Testis (tissue), 5 donors: ENCODE measurements around the gene CTU1. TPM values are rescaled to one million over a fixed set of nuclear protein-coding genes. Genes with fewer than 3 reads are reported as not detected.
A peak's percentile ranks its signal among the peaks of the same experiment; 100 is the strongest.

ENCODE experiments used
- DNase-seq: peaks from one replicate; pipeline ENCODE4 v3.0.0-alpha.2; 2019
- H3K27ac ChIP-seq, 2 donors: fragments of 200-600 bp; sonication (generic); one replicate each; pipeline ENCODE4 v1.5.1; 2019
- H3K27me3 ChIP-seq: fragments of 200-600 bp; sonication (generic); one replicate; pipeline ENCODE4 v1.5.1; 2019
- H3K36me3 ChIP-seq: fragments of 200-600 bp; sonication (generic); one replicate; pipeline ENCODE4 v1.5.1; 2017; ENCODE audit warnings: low read depth; ENCODE audit errors: missing control alignments
- H3K4me1 ChIP-seq: fragments of 200-600 bp; sonication (generic); one replicate; pipeline ENCODE4 v1.5.1; 2019
- H3K4me3 ChIP-seq, 2 donors: fragments of 200-600 bp; sonication (generic); one replicate each; pipeline ENCODE4 v1.5.1; 2017 to 2019
- H3K9me3 ChIP-seq: fragments of 200-600 bp; sonication (generic); one replicate; pipeline ENCODE4 v1.5.1; 2017
- POLR2A ChIP-seq: fragments of 450-650 bp; IDR thresholded peaks from one replicate; pipeline ENCODE4 v1.6.1; 2017; ENCODE audit warnings: antibody characterized with exemption, mild to moderate bottlenecking, moderate library complexity
- WGBS, 2 donors: methylation state at CpG; one replicate each; pipeline ENCODE4 v1.1.5; 2018; 5-methylcytosine and 5-hydroxymethylcytosine counted together
- intact Hi-C: fragments of 100-400 bp; cut with DNase I; formaldehyde crosslinking; loops from one replicate; pipeline ENCODE4 v1.15.1; 2023; ENCODE audit warnings: low total_unique reads
- long read RNA-seq, 2 donors: transcript quantifications; one replicate each; lab custom pipeline, GENCODE V29; 2026
- polyA plus RNA-seq: library from polyadenylated mRNA; stranded (reverse); fragments of 350-450 nt; fragmentation: Illumina TruSeq; extraction: RNeasy Lipid Tissue Mini Kit (QIAGEN cat#74804); gene quantifications from one replicate; pipeline ENCODE4 v1.2.3, GENCODE V29; 2014; ENCODE audit warnings: low read depth, low replicate concordance; ENCODE audit not compliant: insufficient read depth
- total RNA-seq, 2 donors: library from RNA; depleted of rRNA; stranded (reverse); fragments of >200 nt; gene quantifications; one replicate each; pipeline ENCODE4 v1.2.3, GENCODE V29; 2016
- TF ChIP-seq, protein P1 (sequence below), 3 experiments: fragments of 450-650 bp in 2 of 3; fragments of 200-600 bp in 1 of 3; sonication (generic) in 1 of 3; IDR thresholded peaks; one replicate each; pipeline ENCODE4 v1.5.1; 2016 to 2019; ENCODE audit warnings: antibody characterized with exemption in 3 of 3, mild to moderate bottlenecking in 2 of 3, moderate library complexity in 1 of 3

CTU1 gene
- 10 to 100 TPM; 17.6 to 23.5 TPM for total RNA-seq
- 2.0 TPM for polyA plus RNA-seq
- long read RNA-seq, donor 1, transcript CTU1-201 (3 exons, 2,087 nt) = major isoform, 10 of 10 reads
- long read RNA-seq, donor 1, partial matches to known transcripts = 0 of 10 reads
- long read RNA-seq, donor 1, other reads (novel, unspliced or antisense) = 0 of 10 reads
- long read RNA-seq, donor 2, transcript CTU1-201 (3 exons, 2,087 nt) = major isoform, 8 of 8 reads
- long read RNA-seq, donor 2, partial matches to known transcripts = 0 of 8 reads
- long read RNA-seq, donor 2, other reads (novel, unspliced or antisense) = 0 of 8 reads

DNA sequence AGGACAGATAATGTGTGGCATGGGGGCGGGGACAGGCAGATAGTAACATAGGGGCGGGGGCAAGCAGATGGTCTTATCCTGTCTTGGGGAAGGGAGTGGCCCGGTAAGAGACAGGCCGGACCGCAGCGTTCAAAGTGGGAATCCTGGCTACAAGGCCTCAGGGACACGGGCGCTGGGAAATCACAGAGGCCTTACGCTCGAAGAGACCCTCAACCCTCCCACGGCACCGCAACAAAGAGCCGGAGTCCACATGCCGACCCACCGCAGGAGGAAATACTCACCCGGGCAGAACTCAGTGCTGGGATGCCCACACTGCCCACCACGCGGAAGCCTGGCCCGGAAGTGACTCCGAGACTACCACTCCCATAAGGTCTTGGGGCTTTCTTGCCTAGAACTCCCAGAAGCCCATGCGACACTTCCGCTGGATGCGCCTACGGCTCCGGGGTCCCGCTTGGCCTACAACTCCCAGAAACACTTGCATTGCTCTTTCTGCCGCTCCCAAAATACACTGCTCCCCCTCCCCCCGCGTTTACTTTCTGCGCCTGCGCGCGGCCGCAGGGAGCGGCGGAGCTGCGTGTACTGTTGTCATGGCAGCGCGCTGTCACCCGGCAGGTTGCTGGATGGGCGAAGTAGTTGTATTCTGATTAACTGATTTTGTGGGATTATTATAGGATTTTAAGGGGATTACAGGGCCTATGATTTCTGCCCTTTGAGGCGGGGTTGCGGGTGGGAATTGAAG, at the start of gene CTU1:
Gene CTU1, minus strand, starts transcription at position 344 of the 739 bp plus-strand sequence. CDS start 3,840 bp downstream, outside the sequence.
- WGBS, 2 donors = 0 to 1% methylated on average over 37 of the region's 43 CpGs

DNA sequence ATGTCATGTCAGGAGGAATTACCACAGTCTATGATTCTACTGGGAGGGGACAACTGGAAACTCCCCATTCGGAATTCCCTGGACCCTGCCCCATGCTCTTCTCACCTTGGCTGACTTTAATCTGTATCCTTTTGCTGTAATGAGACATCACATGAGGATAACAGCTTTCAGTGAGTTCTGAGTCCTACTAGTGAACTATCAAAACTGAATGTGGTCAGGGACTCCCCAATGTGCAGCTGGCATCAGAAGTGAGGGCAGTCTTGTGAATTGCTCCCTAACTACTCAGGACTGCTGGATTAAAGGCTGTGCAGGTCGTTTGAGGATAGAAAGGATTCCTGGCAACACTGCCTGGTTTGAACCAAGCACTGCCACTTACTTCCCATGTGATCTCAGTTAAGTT, 49.1 kb upstream of the CTU1 start:
- Histone ChIP-seq H3K27ac (no peak overlapping the region), H3K4me3 (no peak overlapping the region), H3K36me3 (no peaks in the 10 kb centered on the region), H3K4me1 (no peaks in the 10 kb centered on the region), H3K9me3 (no peaks in the 10 kb centered on the region), H3K27me3 (no peaks in the 10 kb centered on the region)
- intact Hi-C loops = no loop called here
- DNase-seq = no peak
- WGBS, 2 donors = 47 to 80% methylated on average over 1 to 2 of the region's 2 CpGs
- TF ChIP-seq, protein P1, sequence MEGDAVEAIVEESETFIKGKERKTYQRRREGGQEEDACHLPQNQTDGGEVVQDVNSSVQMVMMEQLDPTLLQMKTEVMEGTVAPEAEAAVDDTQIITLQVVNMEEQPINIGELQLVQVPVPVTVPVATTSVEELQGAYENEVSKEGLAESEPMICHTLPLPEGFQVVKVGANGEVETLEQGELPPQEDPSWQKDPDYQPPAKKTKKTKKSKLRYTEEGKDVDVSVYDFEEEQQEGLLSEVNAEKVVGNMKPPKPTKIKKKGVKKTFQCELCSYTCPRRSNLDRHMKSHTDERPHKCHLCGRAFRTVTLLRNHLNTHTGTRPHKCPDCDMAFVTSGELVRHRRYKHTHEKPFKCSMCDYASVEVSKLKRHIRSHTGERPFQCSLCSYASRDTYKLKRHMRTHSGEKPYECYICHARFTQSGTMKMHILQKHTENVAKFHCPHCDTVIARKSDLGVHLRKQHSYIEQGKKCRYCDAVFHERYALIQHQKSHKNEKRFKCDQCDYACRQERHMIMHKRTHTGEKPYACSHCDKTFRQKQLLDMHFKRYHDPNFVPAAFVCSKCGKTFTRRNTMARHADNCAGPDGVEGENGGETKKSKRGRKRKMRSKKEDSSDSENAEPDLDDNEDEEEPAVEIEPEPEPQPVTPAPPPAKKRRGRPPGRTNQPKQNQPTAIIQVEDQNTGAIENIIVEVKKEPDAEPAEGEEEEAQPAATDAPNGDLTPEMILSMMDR (IDR thresholded peaks at IDR 0.05) = no peak

More for the DNA sequence above, at the start of gene CTU1:
- Histone ChIP-seq H3K36me3 (no peaks in the 10 kb centered on the region), H3K9me3 (no peaks in the 10 kb centered on the region), H3K27me3 (no peaks in the 10 kb centered on the region), H3K27ac (peak within 1 kb of the TSS; percentile 40 to 59), H3K4me3 (peak within 1 kb of the TSS; percentile 59 to 86), H3K4me1 (peaks cover 13% of the 10 kb centered on the region)
- peak; percentile 14 for TF ChIP-seq POLR2A
- TF ChIP-seq, protein P1 (IDR thresholded peaks at IDR 0.05) = peak in 2 of 3 experiments; percentile 21 to 39
- intact Hi-C loops = no loop called here
- DNase-seq = peak; percentile 100

DNA sequence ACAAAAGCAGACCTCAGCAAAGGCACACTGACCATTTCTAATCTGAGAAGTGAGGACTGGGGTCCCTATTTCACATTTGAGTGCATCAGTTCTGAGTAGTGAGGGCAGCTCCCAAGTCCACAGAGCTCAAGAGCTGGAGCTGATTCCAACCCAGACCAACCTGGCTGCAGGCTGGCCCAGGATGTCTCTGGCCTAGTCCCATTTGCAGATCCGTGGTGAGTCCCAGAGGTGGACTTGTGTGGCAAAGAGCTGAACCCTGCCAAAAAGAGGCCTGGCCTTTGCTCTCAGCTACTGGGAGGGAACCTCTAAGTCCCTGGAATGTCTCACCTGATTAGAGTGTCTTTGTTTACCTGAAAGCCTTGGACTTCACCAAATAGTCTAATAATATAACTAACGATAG, 48.5 kb upstream of the CTU1 start:
- no peaks in the 10 kb centered on the region for H3K9me3 ChIP-seq
- TF ChIP-seq, protein P1 (IDR thresholded peaks at IDR 0.05) = no peak
- no peak for TF ChIP-seq POLR2A
- no peaks in the 10 kb centered on the region for H3K27me3 ChIP-seq
- no peak for DNase-seq
- no peaks in the 10 kb centered on the region for H3K36me3 ChIP-seq
- H3K4me3 ChIP-seq = no peak overlapping the region
- intact Hi-C loops = no loop called here
- H3K4me1 ChIP-seq = no peaks in the 10 kb centered on the region
- WGBS, 2 donors = 90 to 100% methylated on average over 2 of the region's 2 CpGs
- H3K27ac ChIP-seq = no peak overlapping the region

DNA sequence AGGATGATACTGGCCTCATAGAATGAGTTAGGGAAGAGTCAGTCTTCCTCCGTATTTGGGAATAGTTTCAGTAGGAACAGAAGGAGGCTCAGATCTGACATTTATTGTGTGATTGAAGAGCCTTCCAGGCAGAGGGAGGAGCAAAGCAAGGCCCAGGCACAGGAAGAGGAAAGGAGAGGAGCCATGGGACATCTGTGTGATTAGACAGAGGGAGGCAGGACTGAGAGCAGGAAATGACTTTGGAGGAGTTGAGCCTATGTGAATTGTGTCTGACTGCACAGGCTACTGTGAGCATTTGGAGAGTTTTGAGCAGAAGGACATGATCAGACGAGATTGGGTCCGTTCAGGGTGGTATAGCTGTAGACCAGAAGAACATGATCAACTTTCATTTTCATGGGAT, 42.4 kb upstream of the CTU1 start:
- no peak for TF ChIP-seq POLR2A
- TF ChIP-seq, protein P1 (IDR thresholded peaks at IDR 0.05) = no peak

More for the DNA sequence above, 42.4 kb upstream of the CTU1 start:
- WGBS, 2 donors = 75 to 78% methylated on average over 3 of the region's 3 CpGs
- Histone ChIP-seq H3K9me3 (no peaks in the 10 kb centered on the region), H3K27ac (no peak overlapping the region), H3K27me3 (no peaks in the 10 kb centered on the region), H3K36me3 (no peaks in the 10 kb centered on the region), H3K4me1 (no peaks in the 10 kb centered on the region), H3K4me3 (no peak overlapping the region)
- no peak for DNase-seq
- intact Hi-C loops = no loop called here
